GM18502 (cell line): ENCODE measurements around the gene AMFR.

Experiments
- ATAC-seq: cut with Tn5 transposase; IDR thresholded peaks from one replicate; pipeline ENCODE4 v1.9.1; 2021; ENCODE audit warnings: mild to moderate bottlenecking; ENCODE audit not compliant: unreplicated experiment, poor library complexity

Gene AMFR

GRCh38 chr16:56425439-56425832 is at the start of gene AMFR:
TSS of gene AMFR (minus strand) at chr16:56425545. CDS start at chr16:56425327, 218 bp downstream.
- ATAC-seq, result peak; percentile 81

- no peak for ATAC-seq
Observed at GRCh38 chr16:56470666-56471065, 45.3 kb upstream of the AMFR start.

- no peak for ATAC-seq
Observed at GRCh38 chr16:56470232-56470631, 44.9 kb upstream of the AMFR start.

GRCh38 chr16:56469748-56470147 is 44.4 kb upstream of the AMFR start:
- no peak for ATAC-seq

- no peak for ATAC-seq
Observed at GRCh38 chr16:56468800-56469199, 43.5 kb upstream of the AMFR start.

GRCh38 chr16:56466344-56466743 is 41.0 kb upstream of the AMFR start:
- no peak for ATAC-seq

- no peak for ATAC-seq
Observed at GRCh38 chr16:56463153-56463552, 37.8 kb upstream of the AMFR start.

- ATAC-seq, result no peak
Observed at GRCh38 chr16:56462064-56462796, 36.9 kb upstream of the AMFR start.

- ATAC-seq, result no peak
Observed at GRCh38 chr16:56460101-56460500, 34.8 kb upstream of the AMFR start.

- no peak for ATAC-seq
Observed at GRCh38 chr16:56457927-56458470, 32.7 kb upstream of the AMFR start.

- ATAC-seq, result peak; percentile 52
Observed at GRCh38 chr16:56451753-56452689, 26.7 kb upstream of the AMFR start.

- ATAC-seq, result peak; percentile 96
Observed at GRCh38 chr16:56450986-56451752, 25.8 kb upstream of the AMFR start, which contains the start of the genes NUDT21 and OGFOD1. TSS of gene NUDT21 (minus strand) at chr16:56451332. CDS start at chr16:56451202, 130 bp downstream. TSS of gene OGFOD1 (plus strand) at chr16:56451554. CDS start at chr16:56451613, 59 bp downstream.

GRCh38 chr16:56450275-56450985 is 25.1 kb upstream of the AMFR start:
- ATAC-seq, result peak; percentile 26

GRCh38 chr16:56448005-56448404 is 22.7 kb upstream of the AMFR start:
- no peak for ATAC-seq

GRCh38 chr16:56447286-56447685 is 21.9 kb upstream of the AMFR start:
- ATAC-seq, result no peak

- no peak for ATAC-seq
Observed at GRCh38 chr16:56438038-56438437, 12.7 kb upstream of the AMFR start.

- ATAC-seq, result no peak
Observed at GRCh38 chr16:56436258-56436657, 10.9 kb upstream of the AMFR start.

GRCh38 chr16:56428091-56428490 is 2.7 kb upstream of the AMFR start:
- no peak for ATAC-seq

- no peak for ATAC-seq
Observed at GRCh38 chr16:56426585-56426984, 1.2 kb upstream of the AMFR start.
